HepG2 (cell line): Measurements from ENCODE around the gene RPL26. TPM values are rescaled to one million over a fixed set of nuclear protein-coding genes. Genes with fewer than 3 reads are reported as not detected.

Experiments
- ATF6 ChIP-seq: sonication (generic); formaldehyde crosslinking; conservative IDR thresholded peaks from 2 replicates; pipeline ENCODE4 v1.4.0; 2020; ENCODE audit warnings: missing genetic modification reagents
- BRCA1 ChIP-seq: sonication (generic); formaldehyde crosslinking; IDR thresholded peaks from 2 replicates; pipeline ENCODE4 v1.4.0; 2020; ENCODE audit warnings: missing genetic modification reagents
- CHD2 ChIP-seq: IDR thresholded peaks from 2 replicates; pipeline ENCODE4 v1.6.1; 2011; ENCODE audit warnings: low read depth, low read length, improper control_type of control experiment
- GABPB1 ChIP-seq: IDR thresholded peaks from 2 replicates; pipeline ENCODE4 v1.6.1; 2016; ENCODE audit warnings: mild to moderate bottlenecking, missing genetic modification reagents, moderate library complexity, missing compliant biosample characterization
- HIC2 ChIP-seq: sonication (generic); formaldehyde crosslinking; IDR thresholded peaks from 2 replicates; pipeline ENCODE4 v1.9.0; 2022; ENCODE audit warnings: low read depth, missing genetic modification reagents
- HMG20A ChIP-seq: IDR thresholded peaks from 2 replicates; pipeline ENCODE4 v1.6.1; 2016; ENCODE audit warnings: borderline replicate concordance
- HNRNPL ChIP-seq: fragments of 200-400 bp; formaldehyde crosslinking; IDR thresholded peaks from 2 replicates; pipeline ENCODE4 v1.6.1; 2017; ENCODE audit warnings: mild to moderate bottlenecking, low read depth, low read length
- HOXA7 ChIP-seq: sonication (generic); formaldehyde crosslinking; IDR thresholded peaks from 2 replicates; pipeline ENCODE4 v1.8.1; 2022; ENCODE audit warnings: mild to moderate bottlenecking, missing genetic modification reagents, moderate library complexity
- JUNB ChIP-seq: sonication (generic); formaldehyde crosslinking; IDR thresholded peaks from 2 replicates; pipeline ENCODE4 v1.8.0; 2022; ENCODE audit warnings: missing genetic modification reagents, mild to moderate bottlenecking, borderline replicate concordance
- KAT8 ChIP-seq: IDR thresholded peaks from 2 replicates; pipeline ENCODE4 v1.6.1; 2016; ENCODE audit warnings: missing genetic modification reagents, missing compliant biosample characterization
- MLXIP ChIP-seq: sonication (generic); formaldehyde crosslinking; IDR thresholded peaks from 2 replicates; pipeline ENCODE4 v1.9.0; 2021; ENCODE audit warnings: missing genetic modification reagents, borderline replicate concordance
- NFE2L2 ChIP-seq: fragments of 150-350 bp; IDR thresholded peaks from 2 replicates; pipeline ENCODE4 v1.6.1; 2014; ENCODE audit warnings: low read length
- NRL ChIP-seq: sonication (generic); formaldehyde crosslinking; IDR thresholded peaks from 2 replicates; pipeline ENCODE4 v1.5.0; 2020; ENCODE audit warnings: missing genetic modification reagents, mild to moderate bottlenecking, moderate library complexity, borderline replicate concordance
- PBX3 ChIP-seq: sonication (generic); formaldehyde crosslinking; IDR thresholded peaks from 2 replicates; pipeline ENCODE4 v1.8.1; 2023; ENCODE audit warnings: missing genetic modification reagents, inconsistent platforms, borderline replicate concordance
- RAD51 ChIP-seq: fragments of 450-650 bp; IDR thresholded peaks from 2 replicates; pipeline ENCODE4 v1.6.1; 2016; ENCODE audit warnings: borderline replicate concordance
- RARA ChIP-seq: IDR thresholded peaks from 2 replicates; pipeline ENCODE4 v1.6.1; 2016; ENCODE audit warnings: missing genetic modification reagents, missing compliant biosample characterization
- REXO4 ChIP-seq: sonication (generic); formaldehyde crosslinking; IDR thresholded peaks from 2 replicates; pipeline ENCODE4 v1.8.0; 2022; ENCODE audit warnings: missing genetic modification reagents, mild to moderate bottlenecking, borderline replicate concordance
- SAP130 ChIP-seq: IDR thresholded peaks from 2 replicates; pipeline ENCODE4 v1.6.1; 2016; ENCODE audit warnings: low read depth
- ZGPAT ChIP-seq: IDR thresholded peaks from 2 replicates; pipeline ENCODE4 v1.6.1; 2016; ENCODE audit warnings: mild to moderate bottlenecking
- ZNF430 ChIP-seq: sonication (generic); formaldehyde crosslinking; IDR thresholded peaks from 2 replicates; pipeline ENCODE4 v1.9.0; 2021; ENCODE audit warnings: mild to moderate bottlenecking, missing genetic modification reagents
- ZNF496 ChIP-seq: sonication (generic); formaldehyde crosslinking; IDR thresholded peaks from 2 replicates; pipeline ENCODE4 v1.8.1; 2023; ENCODE audit warnings: mild to moderate bottlenecking, moderate library complexity, missing genetic modification reagents; ENCODE audit not compliant: insufficient replicate concordance
- ZNF562 ChIP-seq: sonication (generic); formaldehyde crosslinking; IDR thresholded peaks from 2 replicates; pipeline ENCODE4 v1.8.0; 2022; ENCODE audit warnings: missing genetic modification reagents, borderline replicate concordance
- ZNF780A ChIP-seq: sonication (generic); formaldehyde crosslinking; IDR thresholded peaks from 2 replicates; pipeline ENCODE4 v1.8.0; 2022; ENCODE audit warnings: mild to moderate bottlenecking, missing genetic modification reagents, moderate library complexity
- polyA plus RNA-seq, 8 experiments: library from polyadenylated mRNA; depleted of rRNA in 3 of 8; stranded (reverse) in 7 of 8; unstranded in 1 of 8; fragments of >200 nt; fragmentation: Illumina TruSeq in 4 of 8; extraction: Trizol in 4 of 8; gene quantifications; 2 replicates each; pipeline versions ENCODE4 v1.2.1 to v1.2.3, GENCODE V29; 2011 to 2016; ENCODE audit warnings: low read depth in 4 of 8, missing spikeins in 1 of 8, mixed read lengths in 1 of 8; ENCODE audit not compliant: insufficient read depth in 1 of 8
- total RNA-seq, 5 experiments: library from RNA; depleted of rRNA; stranded (reverse); fragments of >200 nt; fragmentation: Illumina TruSeq; extraction: Trizol; gene quantifications; 2 replicates each; pipeline ENCODE4 v1.2.3, GENCODE V29; 2016; ENCODE audit warnings: low read depth in 1 of 5

The RPL26 gene
- total and polyA plus RNA-seq, 2 of the 13 experiments (the other 11 are each of a cell fraction or from before 2014, with no cell fraction given), result 2,817 to 3,529 TPM

- TF ChIP-seq ATF6 (no peak), NFE2L2 (peak; percentile 77), SAP130 (CRISPR knock-in tag) (peak; percentile 44), MLXIP (CRISPR knock-in tag) (no peak), KAT8 (CRISPR knock-in tag) (no peak), ZNF562 (CRISPR knock-in tag) (no peak), ZGPAT (no peak), BRCA1 (CRISPR knock-in tag) (no peak), HMG20A (CRISPR knock-in tag) (no peak), HNRNPL (peak; percentile 94), REXO4 (CRISPR knock-in tag) (no peak), JUNB (CRISPR knock-in tag) (no peak), ZNF780A (CRISPR knock-in tag) (no peak), PBX3 (CRISPR knock-in tag) (no peak), HIC2 (CRISPR knock-in tag) (peak; percentile 92), RAD51 (no peak), GABPB1 (CRISPR knock-in tag) (peak; percentile 45; the same call in 1 of the 2 replicates), ZNF496 (CRISPR knock-in tag) (no peak), HOXA7 (CRISPR knock-in tag) (no peak), CHD2 (no peak), NRL (CRISPR knock-in tag) (0 out of 2 replicates have a peak, but pooled peaks have one; percentile 37), ZNF430 (CRISPR knock-in tag) (peak; percentile 25; the same call in 1 of the 2 replicates), RARA (CRISPR knock-in tag) (0 out of 2 replicates have a peak, but pooled peaks have one; percentile 5)
Measured at GRCh38 chr17:8408371-8408770, 25.4 kb upstream of the RPL26 start (continued).
